H1 (cell line): ENCODE data around the gene C5orf24. TPM values are rescaled to one million over a fixed set of nuclear protein-coding genes. Genes with fewer than 3 reads are reported as not detected.

Experiments
- CTCF ChIA-PET: fragments of 300-600 bp; sonication (Branson Sonifier 250); formaldehyde crosslinking; loops from one replicate; lab custom pipeline; 2021; ENCODE audit not compliant: partially characterized antibody; lab: Charles Lee
- POLR2A ChIA-PET: fragments of 300-600 bp; sonication (Branson Sonifier 250); formaldehyde crosslinking; loops from one replicate; lab custom pipeline; 2021; ENCODE audit warnings: inconsistent platforms; ENCODE audit not compliant: partially characterized antibody; lab: Charles Lee
- DNase-seq, 2 experiments: peaks; one replicate each; pipeline versions ENCODE4 v3.0.0 to v3.0.0-alpha.2; 2010 to 2022; ENCODE audit warnings: low spot score in 2 of 2, low read depth in 1 of 2, mixed read lengths in 1 of 2
- FAIRE-seq: peaks from 2 replicates; lab custom pipeline; 2011; peaks lifted over from hg19 to GRCh38; lab: Jason Lieb, UNC
- H2AFZ ChIP-seq: 2 replicates; pipeline ENCODE4 v1.8.1; 2012; ENCODE audit warnings: low read length, inconsistent platforms
- H2AK5ac ChIP-seq: 2 replicates; pipeline ENCODE4 v1.6.1; 2013; ENCODE audit warnings: low read depth, low read length
- H2BK120ac ChIP-seq: replicated peaks from 2 replicates; pipeline ENCODE3; 2013; ENCODE audit warnings: low read depth, low read length, inconsistent platforms
- H2BK12ac ChIP-seq: 2 replicates; pipeline ENCODE4 v1.6.1; 2013; ENCODE audit warnings: low read depth, low read length
- H2BK15ac ChIP-seq: 2 replicates; pipeline ENCODE4 v1.6.1; 2013; ENCODE audit warnings: low read length
- H2BK20ac ChIP-seq: 2 replicates; pipeline ENCODE4 v1.6.1; 2013; ENCODE audit warnings: low read length
- H2BK5ac ChIP-seq: 2 replicates; pipeline ENCODE4 v1.6.1; 2013; ENCODE audit warnings: low read depth, low read length
- H3K14ac ChIP-seq: 2 replicates; pipeline ENCODE4 v1.6.1; 2013; ENCODE audit warnings: inconsistent platforms; ENCODE audit not compliant: insufficient read length
- H3K18ac ChIP-seq: 2 replicates; pipeline ENCODE4 v1.6.1; 2013; ENCODE audit warnings: low read length; ENCODE audit errors: extremely low read depth
- H3K23ac ChIP-seq: 2 replicates; pipeline ENCODE4 v1.6.1; 2013; ENCODE audit warnings: inconsistent platforms; ENCODE audit not compliant: insufficient read length
- H3K23me2 ChIP-seq: 2 replicates; pipeline ENCODE4 v1.6.1; 2013; ENCODE audit warnings: low read depth, low read length
- H3K27ac ChIP-seq: 2 replicates; pipeline ENCODE4 v1.6.1; 2011; ENCODE audit warnings: low read depth, low read length, inconsistent platforms
- H3K27me3 ChIP-seq, 4 experiments: replicated peaks in 1 of 4; 1 replicate in 1 of 4; 2 replicates in 3 of 4; pipeline versions ENCODE4 v1.6.1 to v1.8.1; 2011 to 2013; ENCODE audit warnings: low read length in 3 of 4, mild to moderate bottlenecking in 3 of 4, inconsistent platforms in 2 of 4, mixed read lengths in 2 of 4, moderate library complexity in 1 of 4; ENCODE audit not compliant: control insufficient read depth in 3 of 4, insufficient read depth in 3 of 4; ENCODE audit errors: extremely low read depth in 1 of 4
- H3K36me3 ChIP-seq, 4 experiments: 2 replicates each; pipeline versions ENCODE4 v1.6.1 to v1.8.1; 2011 to 2013; ENCODE audit warnings: mild to moderate bottlenecking in 4 of 4, low read length in 3 of 4, moderate library complexity in 2 of 4, control low read depth in 1 of 4, inconsistent platforms in 1 of 4; ENCODE audit not compliant: insufficient read depth in 4 of 4, control insufficient read depth in 2 of 4
- H3K4ac ChIP-seq: replicated peaks from 2 replicates; pipeline ENCODE3; 2013; ENCODE audit warnings: low read length, low read depth, mixed read lengths, inconsistent platforms; ENCODE audit not compliant: insufficient read length
- H3K4me1 ChIP-seq, 4 experiments: replicated peaks in 1 of 4; 1 replicate in 1 of 4; 2 replicates in 3 of 4; pipeline versions ENCODE4 v1.6.1 to v1.8.1; 2011 to 2013; ENCODE audit warnings: low read length in 3 of 4, inconsistent platforms in 2 of 4, mixed read lengths in 1 of 4; ENCODE audit not compliant: insufficient read depth in 4 of 4, control insufficient read depth in 3 of 4
- H3K4me2 ChIP-seq, 2 experiments: 2 replicates each; pipeline versions ENCODE4 v1.6.1 to v1.8.1; 2011 to 2013; ENCODE audit warnings: low read depth in 2 of 2, low read length in 2 of 2, control low read depth in 1 of 2, inconsistent platforms in 1 of 2, mild to moderate bottlenecking in 1 of 2; ENCODE audit not compliant: insufficient read depth in 1 of 2
- H3K4me3 ChIP-seq, 4 experiments: fragments of 200-600, 300-600 bp in 1 of 4; sonication (generic), shearing (Covaris generic), sonication (Bioruptor Twin) in 1 of 4; 2 replicates each; pipeline versions ENCODE4 v1.5.1 to v1.8.1; 2011 to 2016; ENCODE audit warnings: low read length in 4 of 4, low read depth in 3 of 4, control low read depth in 2 of 4, inconsistent platforms in 2 of 4, mild to moderate bottlenecking in 2 of 4, mixed read lengths in 1 of 4, moderate library complexity in 1 of 4; ENCODE audit not compliant: insufficient read depth in 2 of 4; ENCODE audit errors: extremely low read depth in 1 of 4
- H3K56ac ChIP-seq: replicated peaks from 2 replicates; pipeline ENCODE3; 2013; ENCODE audit warnings: low read depth, mild to moderate bottlenecking, mixed read lengths, low read length, inconsistent platforms; ENCODE audit not compliant: insufficient read length
- H3K79me1 ChIP-seq: 2 replicates; pipeline ENCODE4 v1.6.1; 2013; ENCODE audit warnings: low read depth, low read length, control low read depth
- H3K79me2 ChIP-seq, 2 experiments: 2 replicates each; pipeline versions ENCODE4 v1.6.1 to v1.8.1; 2012 to 2013; ENCODE audit warnings: low read length in 2 of 2, mild to moderate bottlenecking in 2 of 2, inconsistent platforms in 1 of 2; ENCODE audit not compliant: insufficient read depth in 2 of 2, control insufficient read depth in 1 of 2
- H3K9ac ChIP-seq, 4 experiments: replicated peaks in 1 of 4; 1 replicate in 1 of 4; 2 replicates in 3 of 4; pipeline versions ENCODE4 v1.6.1 to v1.8.1; 2011 to 2013; ENCODE audit warnings: low read depth in 3 of 4, low read length in 3 of 4, control low read depth in 2 of 4, mild to moderate bottlenecking in 2 of 4, moderate library complexity in 2 of 4, inconsistent platforms in 1 of 4; ENCODE audit errors: extremely low read depth in 1 of 4
- H3K9me3 ChIP-seq, 2 experiments: 2 replicates each; pipeline versions ENCODE4 v1.6.1 to v1.8.1; 2012 to 2013; ENCODE audit warnings: mild to moderate bottlenecking in 2 of 2, moderate library complexity in 2 of 2, control low read depth in 1 of 2, inconsistent platforms in 1 of 2, low read depth in 1 of 2, low read length in 1 of 2, mixed read lengths in 1 of 2; ENCODE audit not compliant: insufficient read depth in 2 of 2
- H4K20me1 ChIP-seq, 2 experiments: replicated peaks in 1 of 2; 2 replicates each; pipeline versions ENCODE3 to v1.8.1; 2011 to 2013; ENCODE audit warnings: inconsistent platforms in 2 of 2, low read length in 2 of 2, mild to moderate bottlenecking in 1 of 2; ENCODE audit not compliant: insufficient read depth in 2 of 2, control insufficient read depth in 1 of 2
- H4K5ac ChIP-seq: 2 replicates; pipeline ENCODE4 v1.6.1; 2013; ENCODE audit warnings: low read length, low read depth, mixed read lengths, inconsistent platforms; ENCODE audit not compliant: insufficient read length
- H4K8ac ChIP-seq: 2 replicates; pipeline ENCODE4 v1.8.0; 2013; ENCODE audit warnings: mild to moderate bottlenecking, moderate library complexity, low read length, inconsistent platforms; ENCODE audit not compliant: insufficient read depth; ENCODE audit errors: extremely low read depth
- H4K91ac ChIP-seq: replicated peaks from 2 replicates; pipeline ENCODE3; 2013; ENCODE audit warnings: low read length, mixed read lengths, inconsistent platforms; ENCODE audit not compliant: insufficient read length
- EP300 ChIP-seq, 2 experiments: IDR thresholded peaks; 1 replicate in 1 of 2; 2 replicates in 1 of 2; pipeline ENCODE4 v1.6.1; 2011 to 2012; ENCODE audit warnings: low read depth in 2 of 2, low read length in 2 of 2, mild to moderate bottlenecking in 2 of 2, borderline replicate concordance in 1 of 2, inconsistent platforms in 1 of 2, moderate library complexity in 1 of 2
- polyA plus RNA-seq, 7 experiments: library from polyadenylated mRNA; depleted of rRNA in 3 of 7; stranded (reverse) in 5 of 7; unstranded in 2 of 7; fragments of >200 nt in 5 of 7; fragments of 200-250 nt in 2 of 7; gene quantifications; 1 replicate in 5 of 7; 2 replicates in 1 of 7; 4 replicates in 1 of 7; pipeline versions ENCODE4 v1.2.1 to v1.2.3, GENCODE V29; 2011 to 2013; ENCODE audit warnings: missing spikeins in 2 of 7, mixed read lengths in 2 of 7
- total RNA-seq: library from RNA; stranded (reverse); fragmentation: NEBNext Ultra II Directional; extraction: Animal tissue kit (Norgen Biotek cat#: 25700); gene quantifications from 2 replicates; pipeline ENCODE4 v1.2.1, GENCODE V29; 2021

The C5orf24 gene
- total and polyA plus RNA-seq, 2 of the 8 experiments (the other 6 are each of a cell fraction or from before 2014, with no cell fraction given), result 11.1 to 20.2 TPM

GRCh38 chr5:134813827-134814226 is 31.9 kb upstream of the C5orf24 start:
- Histone ChIP-seq H2BK5ac (no peak overlapping the region), H2AFZ (no peak overlapping the region), H3K23me2 (no peaks in the 10 kb centered on the region), H3K27ac (no peak overlapping the region), H3K36me3 (peaks cover 14 to 80% (median 47%) of the 10 kb centered on the region in 4 experiments), H4K20me1 (no peaks in the 10 kb centered on the region), H3K4me1 (no peaks in the 10 kb centered on the region), H4K91ac (no peak overlapping the region), H3K79me1 (no peaks in the 10 kb centered on the region), H2BK20ac (no peak overlapping the region), H3K4ac (no peak overlapping the region), H2BK120ac (no peak overlapping the region), H3K4me3 (no peak overlapping the region), H3K56ac (no peak overlapping the region), H3K18ac (no peak overlapping the region), H2AK5ac (no peak overlapping the region), H3K27me3 (no peaks in the 10 kb centered on the region), H4K5ac (no peak overlapping the region), H4K8ac (no peak overlapping the region), H3K9ac (no peak overlapping the region), H3K79me2 (no peaks in the 10 kb centered on the region)
- FAIRE-seq (no peak), DNase-seq (no peak)
- CTCF ChIA-PET, result no interaction called here
- TF ChIP-seq EP300 (IDR thresholded peaks at IDR 0.05; ENCODE audit: borderline replicate concordance in 1 of 2, low read depth in 2 of 2, low read length in 2 of 2), result no peak
- TF ChIP-seq, all 59 proteins: peak for 0
- Histone ChIP-seq H2BK12ac (no peak overlapping the region), H3K4me2 (no peak overlapping the region), H2BK15ac (no peak overlapping the region), H3K14ac (no peak overlapping the region), H3K9me3 (no peaks in the 10 kb centered on the region), H3K23ac (no peak overlapping the region)
- POLR2A ChIA-PET, result interaction anchor here (0.6 kb wide), 1 partner anchor 104 kb away, joined by 3 read pairs; no protein-coding TSS in a partner anchor
